CD4-positive, alpha-beta T cell treated with Interleukin-4 for 4 hours (primary cell): ENCODE measurements around the gene CCDC122.

ENCODE experiments used
- DNase-seq: peaks from one replicate; pipeline ENCODE4 v3.0.0-alpha.2; 2020

The CCDC122 gene

DNA sequence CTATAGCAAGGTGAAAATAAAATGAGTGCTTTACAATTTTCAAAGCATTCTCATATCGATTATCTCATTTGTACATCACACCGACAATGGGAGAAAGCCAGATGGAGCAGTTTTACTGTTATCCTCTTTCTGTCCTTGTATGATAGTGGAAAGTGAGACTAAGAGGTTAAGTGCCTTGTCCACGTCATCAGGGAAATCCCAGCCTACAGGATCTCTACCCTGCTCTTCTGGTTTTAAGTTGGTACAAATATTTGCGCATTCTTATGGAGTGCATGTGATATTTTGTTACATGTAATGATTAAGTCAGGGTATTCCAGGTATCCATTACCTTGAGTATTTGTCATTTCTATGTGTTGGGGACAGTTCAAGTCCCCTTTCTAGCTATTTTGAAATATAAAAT is 80.3 kb downstream of the CCDC122 start:
- DNase-seq, result no peak

DNA sequence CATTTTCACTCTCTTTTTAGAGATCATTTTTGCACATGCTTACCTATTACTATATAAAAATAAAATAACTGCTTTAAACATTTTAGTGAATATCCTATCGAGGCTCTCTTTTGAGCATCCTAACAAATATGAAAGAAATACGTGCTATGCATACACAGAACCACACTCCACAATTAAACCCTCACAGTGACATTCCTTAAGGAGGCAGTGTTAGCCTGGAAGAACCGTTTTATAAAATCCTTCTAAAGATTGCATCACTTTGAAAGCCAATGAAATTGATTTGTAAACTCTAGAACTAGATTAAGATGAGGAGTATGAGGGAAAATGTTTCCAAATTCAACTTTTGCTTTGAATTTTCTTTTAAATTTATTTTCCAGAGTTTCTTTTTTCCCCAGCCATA is 81.7 kb downstream of the CCDC122 start:
- DNase-seq, result no peak

DNA sequence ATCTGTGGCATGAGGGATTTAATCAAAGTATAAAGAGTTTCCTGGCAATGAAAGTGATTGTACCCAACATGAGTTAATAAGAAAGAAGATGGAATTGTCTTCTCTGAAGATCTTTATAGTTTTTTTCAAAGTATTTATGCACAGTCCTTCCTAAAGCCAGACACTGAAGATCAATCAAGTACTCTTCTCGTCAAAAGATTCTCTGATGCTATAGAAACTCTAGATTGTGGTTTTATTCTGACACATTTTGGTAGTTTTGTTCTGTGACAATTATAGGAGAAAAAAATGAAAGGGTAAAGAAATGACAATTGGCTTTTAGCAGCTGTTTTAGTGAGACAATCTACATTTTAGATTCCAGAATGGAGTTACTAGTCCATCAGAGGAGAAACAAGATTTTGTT is 82.4 kb downstream of the CCDC122 start:
- no peak for DNase-seq

DNA sequence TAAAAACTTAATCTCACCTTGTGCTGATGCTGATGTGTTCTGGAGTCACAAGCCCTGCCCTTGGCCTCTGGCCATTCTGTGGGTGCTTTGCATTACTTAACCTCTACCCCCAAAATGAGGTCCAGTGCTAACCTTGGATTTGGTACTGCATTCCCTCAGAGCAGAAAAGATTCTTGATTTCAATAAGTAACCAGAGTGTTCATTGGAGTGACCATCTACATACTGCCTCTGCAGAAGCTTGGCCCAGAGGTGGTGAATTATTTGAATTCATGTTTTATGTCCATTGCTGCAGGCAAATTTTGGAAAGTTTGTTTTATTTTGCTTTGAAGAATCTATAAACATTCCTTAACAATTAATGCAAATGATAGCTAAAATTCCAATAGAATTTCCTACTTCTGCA is 85.1 kb downstream of the CCDC122 start:
- no peak for DNase-seq

DNA sequence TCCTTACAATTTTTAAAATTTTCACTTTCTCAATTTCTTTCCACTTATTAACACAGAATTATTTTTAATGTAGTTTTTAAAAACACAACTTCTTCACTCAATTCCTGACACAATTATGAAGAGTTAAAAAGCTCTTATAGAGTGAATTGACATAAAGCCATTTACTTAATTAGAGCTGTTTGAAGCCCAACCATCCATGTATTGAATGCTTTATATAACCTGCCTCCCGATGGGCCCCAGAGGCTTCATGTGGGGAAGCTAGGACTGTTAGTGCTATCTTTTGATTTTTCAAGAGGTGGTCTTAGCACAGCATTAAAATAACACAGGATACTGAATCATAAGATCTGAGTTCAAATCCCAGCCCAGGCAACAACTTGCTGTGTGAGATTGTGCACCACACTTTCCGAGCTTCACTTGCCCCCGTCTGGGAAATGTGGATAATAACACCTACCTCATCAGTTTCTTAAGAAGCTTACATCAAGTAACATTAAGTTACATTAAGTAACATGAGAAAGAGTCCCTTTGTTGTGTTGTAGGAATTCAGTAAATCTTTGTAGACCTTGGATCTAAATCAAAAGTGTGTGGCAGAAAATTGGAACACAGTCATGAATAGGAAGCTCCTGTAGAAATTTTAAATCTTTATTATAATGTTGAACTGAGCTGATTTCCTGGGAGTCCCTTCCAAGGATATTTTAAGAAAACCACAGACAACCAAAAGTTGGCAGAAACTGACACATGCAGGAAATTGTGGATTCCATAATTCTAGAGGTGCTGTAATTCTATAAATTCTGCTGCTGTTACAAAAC is 87.3 kb downstream of the CCDC122 start:
- DNase-seq, result no peak

DNA sequence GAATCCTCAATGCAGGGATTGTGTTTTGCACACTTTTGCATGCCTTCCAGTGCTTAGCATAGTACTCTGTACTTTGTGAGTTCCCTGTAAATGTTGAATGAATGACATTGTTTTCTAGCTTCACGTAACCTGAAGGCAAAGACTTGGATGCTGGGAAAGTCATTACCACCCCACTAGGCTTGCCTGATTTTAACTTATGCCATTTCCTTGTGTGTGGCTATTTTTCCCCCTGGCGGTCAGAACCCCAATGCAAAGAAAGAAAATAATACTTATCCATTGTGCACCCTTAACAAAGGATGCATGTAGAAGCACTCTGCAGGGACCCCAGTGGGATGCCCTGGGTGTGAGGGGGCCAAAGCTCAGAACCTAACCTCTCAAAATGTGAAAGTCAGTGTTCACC is 91.5 kb downstream of the CCDC122 start:
- DNase-seq, result no peak

DNA sequence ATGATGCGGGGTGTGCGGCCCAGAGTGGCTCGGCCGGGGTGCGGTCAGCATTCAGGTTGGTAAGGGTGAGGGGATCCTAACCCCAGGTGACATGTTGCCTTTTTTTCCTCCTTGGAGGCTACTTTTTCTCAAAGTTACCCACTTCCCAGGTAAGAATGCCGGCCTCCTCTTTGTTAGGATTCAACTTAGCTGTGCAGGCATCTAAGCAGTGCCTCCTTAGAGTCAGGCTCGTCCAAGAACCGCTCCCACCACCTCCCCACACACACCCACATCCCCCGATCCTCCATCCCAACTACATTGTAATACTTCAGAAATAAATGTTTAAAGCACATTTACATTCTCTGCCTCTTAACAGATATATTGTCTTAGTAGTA is 92.0 kb downstream of the CCDC122 start:
- no peak for DNase-seq

DNA sequence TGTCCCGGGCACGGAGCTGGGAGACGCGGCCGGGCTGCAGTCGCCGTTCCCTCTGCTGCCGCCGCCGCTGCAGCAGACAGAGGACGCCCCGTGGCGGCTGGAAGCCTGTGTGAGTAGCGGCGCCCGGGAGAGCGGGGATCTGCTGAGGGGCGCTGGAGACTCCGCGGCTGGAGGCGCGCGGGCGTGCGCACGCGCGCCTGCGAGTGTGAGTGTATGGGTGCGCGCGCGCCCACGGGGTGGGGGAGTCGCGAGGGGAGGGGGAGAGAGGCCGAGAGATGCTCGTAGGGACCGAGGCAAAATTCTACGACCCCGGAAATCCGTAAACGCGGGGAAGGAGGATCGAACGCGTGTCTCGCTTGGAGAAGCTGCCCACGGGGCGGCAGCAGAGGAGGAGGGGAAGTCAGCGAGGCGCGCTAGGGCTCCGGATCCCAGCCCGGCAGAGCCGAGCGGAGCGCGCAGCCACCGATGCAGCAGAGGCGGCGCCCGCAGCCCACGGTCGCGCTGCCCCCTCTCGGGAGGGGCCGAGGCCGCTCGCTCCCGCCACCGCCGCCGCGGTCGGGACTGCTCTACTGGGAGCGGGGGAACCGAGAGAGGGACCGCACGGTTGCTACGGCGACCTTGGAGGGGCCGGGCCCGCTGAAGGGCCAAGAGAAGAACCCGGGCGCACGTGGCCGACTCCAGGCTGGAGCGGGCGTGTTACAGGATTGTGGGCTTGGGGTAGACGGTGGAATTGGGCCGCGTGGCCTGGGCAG is 92.6 kb downstream of the CCDC122 start, which contains the start of gene ENOX1:
Gene ENOX1, minus strand, starts transcription at position 207 of the 752 bp plus-strand sequence.
- DNase-seq, result no peak

DNA sequence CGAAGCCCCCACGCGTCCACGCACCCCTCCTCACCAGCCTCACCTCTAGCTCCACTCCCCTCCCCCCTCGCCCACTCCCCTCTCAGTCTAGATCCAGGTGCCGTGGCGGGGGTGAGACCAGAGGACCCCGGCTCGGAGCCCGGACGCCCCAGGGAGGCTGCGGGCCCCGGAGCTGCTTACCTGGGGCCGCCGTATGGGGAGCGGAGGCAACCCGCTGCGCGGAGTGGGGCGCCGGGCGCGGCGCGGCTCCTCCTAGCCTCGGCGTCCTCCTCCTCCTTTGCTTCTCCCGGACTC is 93.1 kb downstream of the CCDC122 start:
- no peak for DNase-seq
